ENCODE results near the gene PGPEP1.

- TF ChIP-seq CTCF (IDR thresholded peaks at IDR 0.05; ENCODE audit: poor library complexity, severe bottlenecking), result no peak
- TF ChIP-seq REST (IDR thresholded peaks at IDR 0.05; ENCODE audit: borderline replicate concordance), result no peak
These were observed 48.6 kb upstream of the PGPEP1 start for GRCh38 chr19:18291590-18292461.

Measured in neural cell (in vitro differentiated cells).